Muscle of leg (tissue), 11 donors: ENCODE measurements around the gene PRKAR1A. TPM values are rescaled to one million over a fixed set of nuclear protein-coding genes. Genes with fewer than 3 reads are reported as not detected.
"Not testable (repeated sequence)": the region's sequence is repeated elsewhere in the genome, so short reads cannot be mapped to it uniquely, and the experiment has no call there.

Source experiments
- DNase-seq: peaks from one replicate; pipeline ENCODE4 v3.0.0; 2013
- H3K27ac ChIP-seq: one replicate; pipeline ENCODE4 v1.5.1; 2013; ENCODE audit warnings: mild to moderate bottlenecking, low read length, control low read depth
- H3K27me3 ChIP-seq: one replicate; pipeline ENCODE4 v1.6.1; 2013; ENCODE audit warnings: low read length; ENCODE audit not compliant: control insufficient read depth, insufficient read depth
- H3K36me3 ChIP-seq: one replicate; pipeline ENCODE4 v1.6.1; 2013; ENCODE audit warnings: low read length; ENCODE audit not compliant: control insufficient read depth, insufficient read depth
- H3K4me1 ChIP-seq: one replicate; pipeline ENCODE4 v1.6.1; 2013; ENCODE audit warnings: low read length; ENCODE audit not compliant: control insufficient read depth, insufficient read depth
- H3K4me3 ChIP-seq: one replicate; pipeline ENCODE4 v1.5.1; 2013; ENCODE audit warnings: low read length, control low read depth
- H3K9me3 ChIP-seq: replicated peaks from 2 replicates; pipeline ENCODE4 v1.6.1; 2013; ENCODE audit warnings: low read depth, low read length; ENCODE audit not compliant: control insufficient read depth
- WGBS: methylation state at CpG from one replicate; pipeline ENCODE4 v1.1.5; 2013; ENCODE audit warnings: missing lambda C conversion rate; ENCODE audit not compliant: insufficient coverage; 5-methylcytosine and 5-hydroxymethylcytosine counted together
- polyA plus RNA-seq, 8 donors: library from polyadenylated mRNA; unstranded; fragments of 120-200 nt; gene quantifications; one replicate each; pipeline versions ENCODE4 v1.2.1 to v1.2.3, GENCODE V29; 2013; ENCODE audit warnings: inconsistent platforms in 1 of 8, low replicate concordance in 1 of 8; ENCODE audit not compliant: insufficient read length in 8 of 8, insufficient read depth in 1 of 8
- total RNA-seq: library from RNA; stranded (reverse); fragments of 120-200 nt; gene quantifications from one replicate; pipeline ENCODE4 v1.2.4, GENCODE V29; 2013

Gene PRKAR1A
- total and polyA plus RNA-seq, 9 donors, result 267 to 350 (median 325) TPM

DNA sequence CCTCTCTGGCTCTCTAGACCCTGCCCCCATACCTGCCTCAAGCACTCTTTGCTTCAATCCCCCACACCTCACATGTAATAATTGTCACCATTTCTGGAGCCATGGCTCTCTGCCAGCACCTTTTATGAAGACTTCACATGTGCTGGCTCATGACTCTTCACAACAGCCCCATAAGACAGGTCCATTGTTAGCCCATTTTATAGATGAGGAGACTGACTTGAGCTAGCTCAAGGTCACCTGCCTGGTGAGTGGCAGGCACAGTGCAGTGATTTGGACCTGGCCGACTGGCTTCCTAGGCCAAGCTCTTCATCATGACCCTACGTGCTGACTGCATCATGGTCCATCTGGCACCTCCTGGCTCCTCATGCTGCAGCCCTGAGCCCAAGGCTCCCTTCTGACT is 63.9 kb downstream of the PRKAR1A start:
- 94% methylated on average over 2 of the region's 2 CpGs for WGBS
- no peak overlapping the region for H3K4me3 ChIP-seq

GRCh38 chr17:68576811-68577496 is 64.7 kb downstream of the PRKAR1A start:
- Histone ChIP-seq H3K4me1 (peaks cover 37% of the 10 kb centered on the region), H3K27ac (peak overlapping the region; percentile 29), H3K27me3 (peaks cover 13% of the 10 kb centered on the region), H3K36me3 (no peaks in the 10 kb centered on the region), H3K9me3 (peaks cover 4% of the 10 kb centered on the region), H3K4me3 (no peak overlapping the region)
- 45% methylated on average over 3 of the region's 8 CpGs for WGBS
- peak; percentile 96 for DNase-seq

More for the DNA sequence above, 63.9 kb downstream of the PRKAR1A start:
- H3K9me3 ChIP-seq, result peaks cover 4% of the 10 kb centered on the region
- H3K27ac ChIP-seq, result no peak overlapping the region
- H3K36me3 ChIP-seq, result no peaks in the 10 kb centered on the region
- H3K27me3 ChIP-seq, result peaks cover 14% of the 10 kb centered on the region
- no peak for DNase-seq
- peaks cover 37% of the 10 kb centered on the region for H3K4me1 ChIP-seq

- WGBS, result no CpG with 5 or more reads among the region's 3 CpGs
- peak overlapping the region; percentile 29 for H3K27ac ChIP-seq
- peaks cover 4% of the 10 kb centered on the region for H3K9me3 ChIP-seq
- peak; percentile 87 for DNase-seq
- H3K4me1 ChIP-seq, result peaks cover 37% of the 10 kb centered on the region
- H3K27me3 ChIP-seq, result peaks cover 11% of the 10 kb centered on the region
- no peaks in the 10 kb centered on the region for H3K36me3 ChIP-seq
- H3K4me3 ChIP-seq, result no peak overlapping the region
Observed at GRCh38 chr17:68577497-68577821, 65.2 kb downstream of the PRKAR1A start.

DNA sequence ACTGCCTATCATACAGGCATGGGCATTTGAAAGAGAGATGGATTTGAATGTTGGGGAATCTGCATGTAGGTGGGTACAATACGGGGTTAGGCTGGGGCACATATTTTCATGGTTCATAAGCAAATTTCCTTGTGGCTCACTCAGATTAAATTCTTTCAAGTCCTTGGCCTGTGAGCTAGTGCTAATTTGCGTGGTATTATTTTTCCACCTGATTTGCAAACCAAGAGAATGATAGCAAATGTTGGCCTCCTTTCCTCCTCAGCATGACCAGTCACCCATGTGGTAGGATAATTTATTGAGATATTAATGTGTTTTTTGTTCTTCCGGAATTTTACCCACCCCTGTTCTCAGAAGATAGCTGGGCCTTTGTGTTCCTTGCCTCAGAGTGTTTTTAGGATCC is 66.0 kb downstream of the PRKAR1A start:
- H3K4me3 ChIP-seq, result no peak overlapping the region
- H3K27ac ChIP-seq, result no peak overlapping the region
- peaks cover 37% of the 10 kb centered on the region for H3K4me1 ChIP-seq
- WGBS, result no CpG with 5 or more reads among the region's 3 CpGs
- peaks cover 4% of the 10 kb centered on the region for H3K9me3 ChIP-seq
- peaks cover 6% of the 10 kb centered on the region for H3K27me3 ChIP-seq
- H3K36me3 ChIP-seq, result no peaks in the 10 kb centered on the region
- peak; percentile 31 for DNase-seq

GRCh38 chr17:68579194-68579927 is 67.1 kb downstream of the PRKAR1A start:
- DNase-seq, result no peak
- Histone ChIP-seq H3K4me1 (peaks cover 38% of the 10 kb centered on the region), H3K27ac (peak overlapping the region; percentile 90), H3K27me3 (peaks cover 6% of the 10 kb centered on the region), H3K36me3 (no peaks in the 10 kb centered on the region), H3K4me3 (no peak overlapping the region), H3K9me3 (peaks cover 4% of the 10 kb centered on the region)
- WGBS, result 79% methylated on average over 3 of the region's 8 CpGs

DNA sequence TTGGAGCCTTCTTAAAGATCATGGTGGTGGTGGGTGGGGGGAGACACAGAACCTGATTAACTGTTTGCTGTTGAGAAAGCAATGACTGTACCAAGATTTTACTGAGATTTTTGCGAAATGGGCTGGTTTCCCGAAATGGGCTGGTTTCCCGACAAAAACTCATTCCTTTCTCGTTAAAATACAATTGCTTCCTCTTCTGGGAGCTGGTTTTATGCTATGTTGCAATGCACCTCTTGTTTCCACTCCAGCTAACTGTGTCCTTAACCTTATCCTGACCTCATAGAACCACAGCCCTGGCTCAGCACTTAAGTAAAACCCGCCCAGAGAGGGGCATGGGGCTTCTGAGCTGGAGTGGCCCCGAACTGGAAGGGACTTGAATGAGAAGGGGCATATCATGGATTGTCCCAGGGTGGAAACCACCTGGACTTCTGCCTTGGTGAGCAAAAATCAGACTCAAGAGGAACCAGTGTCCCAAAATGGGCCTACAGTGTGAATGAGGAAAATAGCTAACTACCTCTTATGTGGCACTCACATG is 68.1 kb downstream of the PRKAR1A start:
- DNase-seq, result peak; percentile 93
- Histone ChIP-seq H3K27ac (peak overlapping the region; percentile 90), H3K9me3 (peaks cover 4% of the 10 kb centered on the region), H3K4me3 (no peak overlapping the region), H3K4me1 (peaks cover 45% of the 10 kb centered on the region), H3K27me3 (peaks cover 6% of the 10 kb centered on the region), H3K36me3 (no peaks in the 10 kb centered on the region)
- WGBS, result 17% methylated on average over 5 of the region's 6 CpGs

- H3K27me3 ChIP-seq, result peaks cover 16% of the 10 kb centered on the region
- 67% methylated on average over 4 of the region's 9 CpGs for WGBS
- no peaks in the 10 kb centered on the region for H3K36me3 ChIP-seq
- DNase-seq, result no peak
- no peak overlapping the region for H3K4me3 ChIP-seq
- peaks cover 4% of the 10 kb centered on the region for H3K9me3 ChIP-seq
- peaks cover 34% of the 10 kb centered on the region for H3K4me1 ChIP-seq
- peak overlapping the region; percentile 13 for H3K27ac ChIP-seq
Observed at GRCh38 chr17:68581863-68582645, 69.8 kb downstream of the PRKAR1A start.

- WGBS, result 35% methylated on average over 4 of the region's 6 CpGs
- not testable (repeated sequence) for H3K27ac ChIP-seq, H3K36me3 ChIP-seq, DNase-seq, H3K9me3 ChIP-seq, H3K4me3 ChIP-seq
- Histone ChIP-seq H3K27me3 (peaks cover 17% of the 10 kb centered on the region), H3K4me1 (peaks cover 29% of the 10 kb centered on the region)
Observed at GRCh38 chr17:68582867-68583266, 70.6 kb downstream of the PRKAR1A start.

- Histone ChIP-seq H3K27ac (no peak overlapping the region), H3K36me3 (no peaks in the 10 kb centered on the region), H3K9me3 (peaks cover 3% of the 10 kb centered on the region), H3K4me3 (no peak overlapping the region), H3K27me3 (peaks cover 20% of the 10 kb centered on the region), H3K4me1 (peaks cover 18% of the 10 kb centered on the region)
- 0% methylated on average over 1 of the region's 5 CpGs for WGBS
- DNase-seq, result peak; percentile 87
Observed at GRCh38 chr17:68584581-68585303, 72.5 kb downstream of the PRKAR1A start.
